Neural crest cell (in vitro differentiated cells): Measurements from ENCODE around the gene PRDM16. TPM values are rescaled to one million over a fixed set of nuclear protein-coding genes. Genes with fewer than 3 reads are reported as not detected.

Experiments
- DNase-seq: peaks from one replicate; pipeline ENCODE4 v3.0.0; 2021; ENCODE audit warnings: low read depth, mixed read lengths, low spot score
- H3K27ac Mint-ChIP-seq: one replicate; pipeline ENCODE4 v1.8.0; 2021; ENCODE audit warnings: mild to moderate bottlenecking, mixed read lengths; ENCODE audit not compliant: unreplicated experiment
- H3K27me3 Mint-ChIP-seq: 2 replicates; pipeline ENCODE4 v1.8.0; 2021; ENCODE audit warnings: low read depth, mild to moderate bottlenecking, mixed read lengths
- H3K36me3 Mint-ChIP-seq: 2 replicates; pipeline ENCODE4 v1.8.0; 2021; ENCODE audit warnings: low read depth, mild to moderate bottlenecking, mixed read lengths
- H3K4me1 Mint-ChIP-seq: 2 replicates; pipeline ENCODE4 v1.8.0; 2021; ENCODE audit warnings: mixed read lengths
- H3K4me3 Mint-ChIP-seq: one replicate; pipeline ENCODE4 v1.8.0; 2021; ENCODE audit warnings: mild to moderate bottlenecking, mixed read lengths
- H3K9me3 Mint-ChIP-seq: 2 replicates; pipeline ENCODE4 v1.8.0; 2021; ENCODE audit warnings: mixed read lengths
- CTCF ChIP-seq: fragments of 200-600 bp; sonication (generic); conservative IDR thresholded peaks from 2 replicates; pipeline ENCODE4 v1.5.0; 2021; ENCODE audit warnings: antibody characterized with exemption, mild to moderate bottlenecking
- total RNA-seq: library from RNA; stranded (reverse); gene quantifications from 2 replicates; pipeline ENCODE4 v1.2.1, GENCODE V29; 2021

Gene PRDM16
- total RNA-seq, 1 donor from 2014 or later, result 11.7 TPM

- Mint-ChIP-seq H3K4me1 (peaks cover 15% of the 10 kb centered on the region), H3K27ac (no peak overlapping the region), H3K9me3 (no peaks in the 10 kb centered on the region), H3K27me3 (no peaks in the 10 kb centered on the region), H3K4me3 (no peak overlapping the region), H3K36me3 (no peaks in the 10 kb centered on the region)
- DNase-seq, result no peak
- TF ChIP-seq CTCF, result no peak
These were observed 226.8 kb downstream of the PRDM16 start for GRCh38 chr1:3295846-3296245.

GRCh38 chr1:3296326-3296725 is 227.3 kb downstream of the PRDM16 start:
- H3K27me3 Mint-ChIP-seq, result no peaks in the 10 kb centered on the region
- H3K4me1 Mint-ChIP-seq, result peaks cover 15% of the 10 kb centered on the region
- H3K27ac Mint-ChIP-seq, result no peak overlapping the region
- no peaks in the 10 kb centered on the region for H3K36me3 Mint-ChIP-seq
- no peak for DNase-seq
- H3K9me3 Mint-ChIP-seq, result no peaks in the 10 kb centered on the region
- H3K4me3 Mint-ChIP-seq, result no peak overlapping the region
- no peak for TF ChIP-seq CTCF

GRCh38 chr1:3296826-3297225 is 227.8 kb downstream of the PRDM16 start:
- Mint-ChIP-seq H3K27ac (no peak overlapping the region), H3K4me3 (no peak overlapping the region), H3K36me3 (no peaks in the 10 kb centered on the region), H3K27me3 (no peaks in the 10 kb centered on the region), H3K9me3 (no peaks in the 10 kb centered on the region), H3K4me1 (peaks cover 15% of the 10 kb centered on the region)
- no peak for TF ChIP-seq CTCF
- no peak for DNase-seq

- no peaks in the 10 kb centered on the region for H3K9me3 Mint-ChIP-seq
- H3K4me3 Mint-ChIP-seq, result no peak overlapping the region
- no peaks in the 10 kb centered on the region for H3K27me3 Mint-ChIP-seq
- peaks cover 11% of the 10 kb centered on the region for H3K4me1 Mint-ChIP-seq
- no peak overlapping the region for H3K27ac Mint-ChIP-seq
- TF ChIP-seq CTCF, result no peak
- no peak for DNase-seq
- H3K36me3 Mint-ChIP-seq, result no peaks in the 10 kb centered on the region
These were observed 228.8 kb downstream of the PRDM16 start for GRCh38 chr1:3297756-3298155.

GRCh38 chr1:3298197-3298596 is 229.2 kb downstream of the PRDM16 start:
- no peak for DNase-seq
- H3K4me3 Mint-ChIP-seq, result no peak overlapping the region

More at GRCh38 chr1:3298197-3298596, 229.2 kb downstream of the PRDM16 start:
- Mint-ChIP-seq H3K36me3 (no peaks in the 10 kb centered on the region), H3K9me3 (no peaks in the 10 kb centered on the region), H3K27me3 (no peaks in the 10 kb centered on the region), H3K4me1 (peaks cover 13% of the 10 kb centered on the region), H3K27ac (no peak overlapping the region)
- TF ChIP-seq CTCF, result no peak
